A549 (cell line): ENCODE data around the gene RPH3AL. TPM values are rescaled to one million over a fixed set of nuclear protein-coding genes. Genes with fewer than 3 reads are reported as not detected.

ENCODE experiments used
- ATAC-seq, 2 experiments: fragments of 200-7000 bp in 1 of 2; fragments of >200 bp in 1 of 2; cut with Nextera tagmentation in 1 of 2; cut with Tn5 transposase in 1 of 2; 3 replicates each; pipeline versions ENCODE4 v1.8.0 to v1.9.1; 2018 to 2020; ENCODE audit warnings: mild to moderate bottlenecking in 1 of 2, moderate library complexity in 1 of 2
- CTCF ChIA-PET: fragments of 300-600 bp; sonication (Branson Sonifier 250); formaldehyde crosslinking; extraction: SDS; loops from one replicate; lab custom pipeline; 2021; ENCODE audit warnings: antibody characterized with exemption, inconsistent platforms; lab: Yijun Ruan, JAX
- POLR2A ChIA-PET: fragments of 350-600 bp; formaldehyde crosslinking; extraction: SDS; loops from one replicate; lab custom pipeline; 2021; ENCODE audit warnings: antibody characterized with exemption, inconsistent platforms; lab: Yijun Ruan, JAX
- DNase-seq, 2 experiments: peaks; one replicate each; pipeline versions ENCODE4 v3.0.0 to v3.0.0-alpha.2; 2011 to 2016; ENCODE audit warnings: low read depth in 1 of 2, low spot score in 1 of 2
- FAIRE-seq: peaks from 2 replicates; lab custom pipeline; 2011; peaks lifted over from hg19 to GRCh38; lab: Jason Lieb, UNC
- H3K27ac ChIP-seq, 2 experiments: fragments of >200 bp; sonication (Bioruptor Twin); formaldehyde crosslinking; 3 replicates each; pipeline ENCODE4 v1.5.1; 2016 to 2017
- H3K4me1 ChIP-seq: fragments of >200 bp; sonication (Bioruptor Twin); formaldehyde crosslinking; 3 replicates; pipeline ENCODE4 v1.6.1; 2016
- H3K4me2 ChIP-seq: fragments of >200 bp; sonication (Bioruptor Twin); formaldehyde crosslinking; 3 replicates; pipeline ENCODE4 v1.6.1; 2016
- H3K4me3 ChIP-seq: fragments of >200 bp; sonication (Bioruptor Twin); formaldehyde crosslinking; 3 replicates; pipeline ENCODE4 v1.5.1; 2016
- H3K9me3 ChIP-seq: fragments of >200 bp; sonication (Bioruptor Twin); formaldehyde crosslinking; 3 replicates; pipeline ENCODE4 v1.6.1; 2016
- ATOH8 ChIP-seq: fragments of 250-450 bp; sonication (Bioruptor Pico); IDR thresholded peaks from 2 replicates; pipeline ENCODE4 v1.5.0; 2020; ENCODE audit warnings: low read depth, mild to moderate bottlenecking, moderate library complexity
- CTCF ChIP-seq: fragments of >200 bp; sonication (Bioruptor Twin); formaldehyde crosslinking; IDR thresholded peaks from 3 replicates; pipeline ENCODE4 v1.5.1; 2016
- EHMT2 ChIP-seq: fragments of 200-600 bp; sonication (generic); IDR thresholded peaks from 2 replicates; pipeline ENCODE4 v1.6.1; 2016; ENCODE audit warnings: antibody characterized with exemption, low read depth, mild to moderate bottlenecking, moderate library complexity
- EP300 ChIP-seq, 2 experiments: fragments of >200 bp; sonication (Bioruptor Twin); formaldehyde crosslinking; IDR thresholded peaks; 2 replicates in 1 of 2; 3 replicates in 1 of 2; pipeline ENCODE4 v1.6.1; 2016 to 2017
- ESRRA ChIP-seq: fragments of 150-350 bp; IDR thresholded peaks from 2 replicates; pipeline ENCODE4 v1.6.1; 2014; ENCODE audit warnings: mild to moderate bottlenecking, low read length, borderline replicate concordance
- FOSL2 ChIP-seq, 2 experiments: fragments of 450-650 bp in 1 of 2; fragments of >200 bp in 1 of 2; sonication (Bioruptor Twin) in 1 of 2; formaldehyde crosslinking; IDR thresholded peaks; 2 replicates each; pipeline versions ENCODE4 v1.5.0 to v1.6.1; 2016 to 2020; ENCODE audit warnings: mild to moderate bottlenecking in 1 of 2, moderate library complexity in 1 of 2
- FOXS1 ChIP-seq: fragments of 250-450 bp; sonication (Bioruptor Pico); IDR thresholded peaks from 2 replicates; pipeline ENCODE4 v1.5.0; 2020; ENCODE audit warnings: mild to moderate bottlenecking, moderate library complexity
- GATA3 ChIP-seq: IDR thresholded peaks from 2 replicates; pipeline ENCODE4 v1.6.1; 2012; ENCODE audit warnings: borderline replicate concordance
- HOXA7 ChIP-seq: fragments of 250-450 bp; sonication (Bioruptor Pico); IDR thresholded peaks from 2 replicates; pipeline ENCODE4 v1.5.0; 2020; ENCODE audit warnings: mild to moderate bottlenecking, moderate library complexity
- JUN ChIP-seq, 2 experiments: fragments of >200 bp; sonication (Bioruptor Twin); formaldehyde crosslinking; IDR thresholded peaks; 2 replicates in 1 of 2; 3 replicates in 1 of 2; pipeline ENCODE4 v1.6.1; 2016 to 2017
- JUNB ChIP-seq: fragments of >200 bp; sonication (Bioruptor Twin); formaldehyde crosslinking; IDR thresholded peaks from 2 replicates; pipeline ENCODE4 v1.6.1; 2016
- NFE2L2 ChIP-seq: fragments of 150-350 bp; conservative IDR thresholded peaks from 2 replicates; pipeline ENCODE4 v1.6.1; 2014; ENCODE audit warnings: low read length
- NPAS2 ChIP-seq: fragments of 250-450 bp; sonication (Bioruptor Pico); IDR thresholded peaks from 2 replicates; pipeline ENCODE4 v1.8.0; 2022; ENCODE audit warnings: mild to moderate bottlenecking, moderate library complexity, borderline replicate concordance
- POLR2AphosphoS2 ChIP-seq: conservative IDR thresholded peaks from 2 replicates; pipeline ENCODE4 v1.6.1; 2012; ENCODE audit warnings: low read length, improper control_type of control experiment, inconsistent platforms
- RCOR1 ChIP-seq: fragments of 150-350 bp; IDR thresholded peaks from 2 replicates; pipeline ENCODE4 v1.6.1; 2014; ENCODE audit warnings: antibody characterized with exemption, low read length, low read depth
- REST ChIP-seq: fragments of 200-600 bp; sonication (generic); IDR thresholded peaks from 2 replicates; pipeline ENCODE4 v1.6.1; 2016; ENCODE audit warnings: antibody characterized with exemption, mild to moderate bottlenecking, moderate library complexity
- RFX5 ChIP-seq: fragments of 450-650 bp; IDR thresholded peaks from 2 replicates; pipeline ENCODE4 v1.7.1; 2014; ENCODE audit warnings: antibody characterized with exemption, mild to moderate bottlenecking, moderate library complexity
- SMC3 ChIP-seq: fragments of >200 bp; sonication (Bioruptor Twin); formaldehyde crosslinking; IDR thresholded peaks from 3 replicates; pipeline ENCODE4 v1.6.1; 2018; ENCODE audit warnings: inconsistent platforms
- SREBF2 ChIP-seq: fragments of 450-650 bp; IDR thresholded peaks from 2 replicates; pipeline ENCODE4 v1.6.1; 2014; ENCODE audit warnings: mild to moderate bottlenecking, moderate library complexity
- TFCP2L1 ChIP-seq: fragments of 250-450 bp; sonication (Bioruptor Pico); IDR thresholded peaks from 2 replicates; pipeline ENCODE4 v1.5.0; 2021; ENCODE audit warnings: mild to moderate bottlenecking
- TP53 ChIP-seq: fragments of 250-450 bp; sonication (Bioruptor Pico); IDR thresholded peaks from 2 replicates; pipeline ENCODE4 v1.5.0; 2021; ENCODE audit warnings: mild to moderate bottlenecking, moderate library complexity
- ZSCAN20 ChIP-seq: fragments of 250-450 bp; sonication (Bioruptor Pico); IDR thresholded peaks from 2 replicates; pipeline ENCODE4 v1.8.0; 2022; ENCODE audit warnings: mild to moderate bottlenecking, moderate library complexity
- WGBS: methylation state at CpG from one replicate; pipeline ENCODE4 v1.1.6; 2017; ENCODE audit errors: missing lambda C conversion rate; 5-methylcytosine and 5-hydroxymethylcytosine counted together
- polyA plus RNA-seq, 4 experiments: library from polyadenylated mRNA; depleted of rRNA in 3 of 4; stranded (reverse); fragments of >200 nt; fragmentation: RNase III in 1 of 4; extraction: RNeasy Plus Mini Kit Qiagen cat#74134 plus additional on column Dnase treatment in 1 of 4; gene quantifications; 2 replicates in 3 of 4; 3 replicates in 1 of 4; pipeline ENCODE4 v1.2.3, GENCODE V29; 2011 to 2017

RPH3AL gene
- polyA plus RNA-seq, 2 of the 4 experiments (the other 2 are of a cell fraction): 23.3 to 31.1 TPM

GRCh38 chr17:258906-259305, 93.7 kb downstream of the RPH3AL start:
- DNase-seq (no peak), FAIRE-seq (no peak), ATAC-seq (no peak; a peak in 1 of 6 replicates)
- H3K4me1 ChIP-seq: no peaks in the 10 kb centered on the region
- CTCF ChIA-PET: no interaction called here
- H3K27ac ChIP-seq: no peak overlapping the region
- no peaks in the 10 kb centered on the region for H3K9me3 ChIP-seq
- no peak overlapping the region for H3K4me2 ChIP-seq
- WGBS: 94% methylated on average over 12 of the region's 12 CpGs
- TF ChIP-seq REST (no peak), ZSCAN20 (no peak), HOXA7 (CRISPR knock-in tag) (no peak), POLR2AphosphoS2 (no peak), EP300 (IDR thresholded peaks at IDR 0.05) (no peak), ESRRA (no peak), NPAS2 (CRISPR knock-in tag) (no peak), ATOH8 (CRISPR knock-in tag) (no peak), GATA3 (no peak), FOXS1 (CRISPR knock-in tag) (no peak), JUNB (no peak), TFCP2L1 (CRISPR knock-in tag) (no peak), NFE2L2 (no peak), SMC3 (no peak), RCOR1 (no peak)
- POLR2A ChIA-PET: no interaction called here
- H3K4me3 ChIP-seq: no peak overlapping the region

GRCh38 chr17:258045-258734, 94.4 kb downstream of the RPH3AL start:
- CTCF ChIA-PET: no interaction called here
- 88% methylated on average over 23 of the region's 23 CpGs for WGBS
- FAIRE-seq (no peak), DNase-seq (no peak), ATAC-seq (no peak)
- no peak overlapping the region for H3K4me2 ChIP-seq
- no peak for TF ChIP-seq FOXS1 (CRISPR knock-in tag)
- TF ChIP-seq TP53 (CRISPR knock-in tag): no peak
- TF ChIP-seq SREBF2: no peak
- no peak for TF ChIP-seq ESRRA
- TF ChIP-seq ZSCAN20: no peak
- no peak for TF ChIP-seq EHMT2
- TF ChIP-seq FOSL2 (IDR thresholded peaks at IDR 0.05): no peak
- TF ChIP-seq FOSL2 (CRISPR knock-in tag; IDR thresholded peaks at IDR 0.05): no peak
- TF ChIP-seq RFX5: no peak
- TF ChIP-seq CTCF: no peak
- no peak for TF ChIP-seq JUN (IDR thresholded peaks at IDR 0.05)
- TF ChIP-seq, all 56 proteins: peak for 0
- Histone ChIP-seq H3K4me1 (no peaks in the 10 kb centered on the region), H3K27ac (no peak overlapping the region), H3K9me3 (no peaks in the 10 kb centered on the region), H3K4me3 (no peak overlapping the region)
- POLR2A ChIA-PET: no interaction called here
